Fibroblast of the aortic adventitia (primary cell): ENCODE measurements around the gene FBLN1. TPM values are rescaled to one million over a fixed set of nuclear protein-coding genes. Genes with fewer than 3 reads are reported as not detected.

Source experiments
- DNase-seq: peaks from one replicate; pipeline ENCODE4 v3.0.0-alpha.2; 2010; ENCODE audit warnings: low read depth
- H3K4me3 ChIP-seq: 2 replicates; pipeline ENCODE4 v1.5.1; 2011; ENCODE audit warnings: low read depth, mild to moderate bottlenecking, control low read depth, low read length, moderate library complexity
- CTCF ChIP-seq: IDR thresholded peaks from 2 replicates; pipeline ENCODE4 v1.5.1; 2011; ENCODE audit warnings: mild to moderate bottlenecking, low read length, control low read depth, inconsistent platforms; ENCODE audit not compliant: insufficient read depth
- total RNA-seq: library from RNA; depleted of rRNA; stranded (reverse); fragments of >200 nt; gene quantifications from 2 replicates; pipeline ENCODE4 v1.2.3, GENCODE V29; 2012; ENCODE audit warnings: low replicate concordance

The FBLN1 gene
- total RNA-seq, 1 donor: 561 TPM

GRCh38 chr22:45574069-45574703, 71.5 kb downstream of the FBLN1 start:
- no peak overlapping the region for H3K4me3 ChIP-seq
- TF ChIP-seq CTCF: no peak
- no peak for DNase-seq

DNA sequence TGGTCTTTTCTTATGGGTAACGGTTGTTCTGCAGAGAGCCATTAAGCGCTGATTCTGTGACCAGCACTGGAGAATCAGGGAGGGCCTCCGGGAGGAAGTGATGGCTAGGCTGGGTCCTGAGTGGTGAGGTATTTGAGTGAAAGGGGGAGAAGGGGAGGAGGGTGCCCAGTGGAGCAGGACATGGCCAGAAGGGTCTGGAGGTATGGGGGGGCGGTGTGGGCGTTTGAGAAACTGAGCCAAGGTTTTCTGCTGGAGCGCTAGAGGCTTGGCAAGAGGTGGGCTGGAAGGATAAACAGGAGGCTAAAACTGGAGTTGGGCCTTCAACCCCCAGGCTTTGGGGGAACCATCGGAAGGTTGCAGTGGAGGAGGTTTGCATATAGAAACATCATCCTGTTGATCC, 72.5 kb downstream of the FBLN1 start:
- no peak for TF ChIP-seq CTCF
- DNase-seq: no peak
- no peak overlapping the region for H3K4me3 ChIP-seq

DNA sequence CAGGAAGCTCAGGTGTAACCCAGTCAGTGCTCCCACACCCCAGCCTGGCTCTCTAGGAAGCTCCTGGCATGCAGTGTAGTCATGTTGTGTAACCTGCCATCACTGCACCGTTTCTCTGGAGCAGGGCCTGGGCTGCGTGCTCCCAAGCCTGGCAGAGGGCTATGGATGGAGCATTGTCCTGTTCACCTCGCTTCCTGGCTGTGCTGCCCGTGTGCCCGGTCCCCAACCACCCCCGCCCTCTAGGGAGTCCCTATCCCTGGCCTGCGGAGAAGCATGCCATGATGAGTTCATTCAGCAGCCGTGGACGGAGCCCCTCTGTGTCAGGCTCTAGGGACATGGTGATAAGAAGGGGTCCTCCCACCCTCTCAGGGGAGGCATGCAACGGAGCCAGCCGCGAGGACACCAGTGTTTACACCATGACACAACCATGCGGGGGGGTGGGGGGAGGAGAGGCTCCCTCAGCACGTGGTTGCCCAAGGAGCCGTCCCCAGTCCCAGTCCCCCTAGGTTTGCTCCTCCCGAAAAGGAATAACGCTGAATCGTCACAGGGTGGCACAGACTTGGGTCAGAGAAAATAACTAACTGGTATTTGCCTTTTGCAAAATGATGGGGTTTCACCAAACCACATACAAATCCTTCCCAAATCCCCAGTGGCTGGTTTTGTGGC, 73.1 kb downstream of the FBLN1 start:
- no peak for TF ChIP-seq CTCF
- no peak overlapping the region for H3K4me3 ChIP-seq
- no peak for DNase-seq

GRCh38 chr22:45576273-45576625, 73.6 kb downstream of the FBLN1 start:
- TF ChIP-seq CTCF: no peak
- H3K4me3 ChIP-seq: no peak overlapping the region
- no peak for DNase-seq

GRCh38 chr22:45576730-45577464, 74.2 kb downstream of the FBLN1 start:
- H3K4me3 ChIP-seq: no peak overlapping the region
- DNase-seq: no peak
- no peak for TF ChIP-seq CTCF

DNA sequence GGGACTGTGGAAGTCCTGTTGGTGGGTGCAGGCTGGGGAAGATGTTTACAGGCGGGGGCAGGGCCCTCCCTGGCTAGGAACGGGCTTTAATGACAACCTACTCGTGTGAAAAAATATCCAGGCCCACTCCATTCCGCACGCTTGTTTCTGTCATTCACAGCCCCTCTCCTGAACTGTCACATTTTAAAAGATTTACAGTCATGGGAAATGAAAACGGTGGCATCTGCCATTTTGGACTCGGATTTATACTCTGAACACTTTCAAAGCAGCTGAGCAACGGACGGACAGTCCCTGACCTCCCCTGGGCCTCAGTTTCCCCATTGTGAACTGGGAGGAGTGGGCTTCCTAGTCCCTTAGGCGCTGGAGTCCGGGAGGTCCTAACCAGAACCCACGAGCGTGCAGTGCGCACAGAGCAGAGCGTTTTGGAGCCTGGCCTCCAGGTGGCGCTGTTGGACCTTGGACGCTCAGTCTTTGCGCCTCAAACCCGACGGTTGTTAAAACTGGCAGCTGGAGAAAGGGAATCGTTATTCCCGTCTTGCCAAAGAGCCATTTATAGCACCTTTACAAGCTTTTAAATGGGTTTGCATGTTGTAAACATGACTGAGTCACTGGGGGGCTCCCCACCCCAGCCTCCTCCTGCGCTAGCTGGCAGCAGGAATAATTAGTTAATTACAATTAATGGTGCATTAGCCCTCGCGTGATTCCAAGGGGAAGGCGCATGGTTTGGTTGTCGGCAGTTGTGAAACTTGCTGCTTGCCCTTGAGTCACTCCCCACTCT, 75.3 kb downstream of the FBLN1 start:
- no peak overlapping the region for H3K4me3 ChIP-seq
- TF ChIP-seq CTCF: peak; percentile 94
- DNase-seq: peak; percentile 83
